GM18867 (cell line): Measurements from ENCODE around the gene FKBP6.
"Not testable (repeated sequence)": the region's sequence is repeated elsewhere in the genome, so short reads cannot be mapped to it uniquely, and the experiment has no call there.

ENCODE experiments used
- ATAC-seq: cut with Tn5 transposase; IDR thresholded peaks from one replicate; pipeline ENCODE4 v1.9.1; 2021; ENCODE audit warnings: mild to moderate bottlenecking, moderate library complexity; ENCODE audit not compliant: unreplicated experiment

The FKBP6 gene

GRCh38 chr7:73387908-73388414, 60.0 kb downstream of the FKBP6 start:
- no peak for ATAC-seq

GRCh38 chr7:73391396-73391795, 63.4 kb downstream of the FKBP6 start:
- no peak for ATAC-seq

- no peak for ATAC-seq
These were observed 66.5 kb downstream of the FKBP6 start for GRCh38 chr7:73394422-73394821.

GRCh38 chr7:73395538-73396503, 67.9 kb downstream of the FKBP6 start:
- ATAC-seq: no peak

GRCh38 chr7:73397521-73398281, 69.7 kb downstream of the FKBP6 start:
- ATAC-seq: no peak

GRCh38 chr7:73399185-73400050, 71.5 kb downstream of the FKBP6 start:
- ATAC-seq: not testable (repeated sequence)

- ATAC-seq: not testable (repeated sequence)
These were observed 76.9 kb downstream of the FKBP6 start for GRCh38 chr7:73404860-73405259.
